RWPE1 (cell line): Measurements from ENCODE around the gene VCPKMT.
A peak's percentile ranks its signal among the peaks of the same experiment; 100 is the strongest.

Experiments used
- CTCF ChIA-PET: fragments of 350-600 bp; sonication (Branson Sonifier 250); formaldehyde crosslinking; extraction: SDS; loops from one replicate; lab custom pipeline; 2021; lab: Yijun Ruan, JAX
- POLR2A ChIA-PET: fragments of 400-600 bp; formaldehyde crosslinking; extraction: SDS; loops from one replicate; lab custom pipeline; 2020; ENCODE audit warnings: antibody characterized with exemption; ENCODE audit not compliant: low non-redundant PET; lab: Yijun Ruan, JAX
- DNase-seq: peaks from one replicate; pipeline ENCODE4 v3.0.0; 2012; ENCODE audit warnings: low spot score
- H3K27ac ChIP-seq: fragments of 450-650 bp; 2 replicates; pipeline ENCODE4 v1.5.1; 2017
- CTCF ChIP-seq: fragments of 450-650 bp; conservative IDR thresholded peaks from 2 replicates; pipeline ENCODE4 v1.5.1; 2017; ENCODE audit warnings: low read depth, mild to moderate bottlenecking

The VCPKMT gene

GRCh38 chr14:50059763-50060616 lies 56.4 kb downstream of the VCPKMT start:
- DNase-seq: no peak
- POLR2A ChIA-PET: interaction anchor here (0.5 kb wide), 1 partner anchor 328 kb away, joined by 3 read pairs; no protein-coding TSS in a partner anchor
- H3K27ac ChIP-seq: peak overlapping the region; percentile 98
- no peak for TF ChIP-seq CTCF
- CTCF ChIA-PET: interaction anchor here (0.7 to 1.2 kb wide), 2 partner anchors 198 to 237 kb away, joined by 3 to 4 read pairs; no protein-coding TSS in a partner anchor
